Activated gamma-delta T cell (primary cell): ENCODE results near the gene MYO1F.
"Not testable (repeated sequence)": the region's sequence is repeated elsewhere in the genome, so short reads cannot be mapped to it uniquely, and the experiment has no call there.

Experiments used
- DNase-seq: peaks from one replicate; lab custom pipeline; 2025; lab: John Stamatoyannopoulos, UW
- total RNA-seq, 2 donors: gene quantifications; one replicate each; lab custom pipeline; 2026; lab: John Stamatoyannopoulos, UW

The MYO1F gene
- 446 to 473 reads per million in 2 donors for total RNA-seq

GRCh38 chr19:8577247-8577646 lies at the start of gene MYO1F:
Gene MYO1F, minus strand, starts transcription at chr19:8577442. Its CDS starts 133 bp downstream, at chr19:8577309.
- DNase-seq, result no peak

GRCh38 chr19:8626842-8627241 lies 49.6 kb upstream of the MYO1F start:
- no peak for DNase-seq

- DNase-seq, result not testable (repeated sequence)
Measured at GRCh38 chr19:8622886-8623285, 45.6 kb upstream of the MYO1F start.

- no peak for DNase-seq
Measured at GRCh38 chr19:8618751-8619150, 41.5 kb upstream of the MYO1F start.

- DNase-seq, result no peak
Measured at GRCh38 chr19:8617984-8618383, 40.7 kb upstream of the MYO1F start.

GRCh38 chr19:8617325-8617724 lies 40.1 kb upstream of the MYO1F start:
- DNase-seq, result not testable (repeated sequence)

GRCh38 chr19:8616861-8617260 lies 39.6 kb upstream of the MYO1F start:
- no peak for DNase-seq

GRCh38 chr19:8615813-8616596 lies 38.8 kb upstream of the MYO1F start:
- DNase-seq, result no peak

GRCh38 chr19:8615024-8615423 lies 37.8 kb upstream of the MYO1F start:
- DNase-seq, result no peak

- DNase-seq, result no peak
Measured at GRCh38 chr19:8614455-8614854, 37.2 kb upstream of the MYO1F start.

- DNase-seq, result no peak
Measured at GRCh38 chr19:8612807-8613171, 35.5 kb upstream of the MYO1F start.

GRCh38 chr19:8611877-8612806 lies 34.9 kb upstream of the MYO1F start:
- no peak for DNase-seq

GRCh38 chr19:8611391-8611876 lies 34.2 kb upstream of the MYO1F start:
- DNase-seq, result no peak

GRCh38 chr19:8610936-8611300 lies 33.7 kb upstream of the MYO1F start:
- no peak for DNase-seq

- peak; percentile 55 for DNase-seq
Measured at GRCh38 chr19:8610041-8610935, 33.0 kb upstream of the MYO1F start, which contains the start of gene ADAMTS10. Gene ADAMTS10, minus strand, starts transcription at chr19:8610715. Its CDS starts 5,005 bp downstream, at chr19:8605710.

- no peak for DNase-seq
Measured at GRCh38 chr19:8609279-8610040, 32.2 kb upstream of the MYO1F start.

GRCh38 chr19:8608941-8609278 lies 31.7 kb upstream of the MYO1F start:
- DNase-seq, result no peak

GRCh38 chr19:8607386-8607785 lies 30.1 kb upstream of the MYO1F start:
- no peak for DNase-seq

- no peak for DNase-seq
Measured at GRCh38 chr19:8605514-8605913, 28.3 kb upstream of the MYO1F start.

- DNase-seq, result no peak
Measured at GRCh38 chr19:8601796-8602195, 24.6 kb upstream of the MYO1F start.

- no peak for DNase-seq
Measured at GRCh38 chr19:8600816-8601215, 23.6 kb upstream of the MYO1F start.
